Epithelial cell of proximal tubule (primary cell): ENCODE measurements around the gene RHBDD3. TPM values are rescaled to one million over a fixed set of nuclear protein-coding genes. Genes with fewer than 3 reads are reported as not detected.

Source experiments
- DNase-seq: peaks from one replicate; pipeline ENCODE4 v3.0.0-alpha.2; 2011; ENCODE audit warnings: low read depth
- H3K4me3 ChIP-seq: 2 replicates; pipeline ENCODE4 v1.5.1; 2011; ENCODE audit warnings: low read depth, mild to moderate bottlenecking, low read length
- CTCF ChIP-seq: conservative IDR thresholded peaks from 2 replicates; pipeline ENCODE4 v1.5.1; 2012; ENCODE audit warnings: low read depth, mild to moderate bottlenecking, low read length
- total RNA-seq: library from RNA; depleted of rRNA; stranded (reverse); fragments of >200 nt; gene quantifications from 2 replicates; pipeline ENCODE4 v1.2.3, GENCODE V29; 2015

Gene RHBDD3
- total RNA-seq, 1 donor from 2014 or later, result 28.2 TPM

DNA sequence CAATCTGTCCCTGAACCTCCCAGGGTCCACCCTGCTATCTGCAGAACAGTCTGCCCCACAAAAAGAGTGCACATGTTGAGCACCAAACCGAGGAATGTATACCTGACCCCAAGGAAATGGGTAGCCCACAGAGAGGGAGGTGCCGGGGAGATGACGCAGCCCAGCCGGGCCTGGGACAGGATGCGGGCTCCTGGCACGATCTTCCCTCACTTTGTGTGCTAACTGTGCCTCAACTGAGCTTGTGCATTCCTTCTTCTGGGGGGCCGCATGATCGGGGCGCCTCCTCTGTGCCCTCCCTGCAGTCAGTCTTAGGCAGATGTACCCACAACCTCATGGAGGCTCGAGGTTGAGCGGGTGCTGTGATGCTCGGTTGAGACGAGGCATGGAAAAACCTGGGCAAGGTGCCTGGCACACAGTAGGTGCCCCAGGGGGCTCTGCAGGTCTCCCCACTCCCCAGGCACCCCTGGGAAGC, 41.0 kb upstream of the RHBDD3 start:
- no peak for TF ChIP-seq CTCF
- DNase-seq, result no peak
- H3K4me3 ChIP-seq, result no peak overlapping the region

DNA sequence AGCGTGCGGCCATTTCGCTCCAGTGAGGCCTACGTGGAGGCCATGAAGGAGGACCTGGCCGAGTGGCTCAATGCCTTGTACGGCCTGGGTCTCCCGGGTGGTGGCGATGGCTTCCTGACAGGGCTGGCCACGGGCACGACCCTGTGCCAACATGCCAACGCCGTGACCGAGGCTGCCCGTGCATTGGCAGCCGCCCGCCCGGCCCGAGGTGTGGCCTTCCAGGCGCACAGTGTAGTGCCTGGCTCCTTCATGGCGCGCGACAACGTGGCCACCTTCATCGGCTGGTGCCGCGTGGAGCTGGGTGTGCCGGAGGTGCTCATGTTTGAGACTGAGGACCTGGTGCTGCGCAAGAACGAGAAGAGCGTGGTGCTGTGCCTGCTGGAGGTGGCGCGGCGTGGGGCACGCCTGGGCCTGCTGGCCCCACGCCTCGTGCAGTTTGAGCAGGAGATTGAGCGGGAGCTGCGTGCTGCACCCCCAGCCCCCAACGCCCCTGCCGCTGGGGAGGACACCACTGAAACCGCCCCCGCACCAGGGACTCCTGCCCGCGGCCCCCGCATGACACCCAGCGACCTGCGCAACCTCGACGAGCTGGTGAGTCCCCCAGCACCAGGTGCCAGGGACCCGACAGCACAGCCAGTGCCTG, 40.5 kb upstream of the RHBDD3 start:
- peak overlapping the region; percentile 92 for H3K4me3 ChIP-seq
- no peak for TF ChIP-seq CTCF
- DNase-seq, result no peak

- DNase-seq, result no peak
- no peak for TF ChIP-seq CTCF
- peak overlapping the region; percentile 92 for H3K4me3 ChIP-seq
These were observed 39.9 kb upstream of the RHBDD3 start for GRCh38 chr22:29307596-29308147.

- TF ChIP-seq CTCF, result no peak
- H3K4me3 ChIP-seq, result peak overlapping the region; percentile 92
- no peak for DNase-seq
These were observed 39.2 kb upstream of the RHBDD3 start for GRCh38 chr22:29306835-29307595.

DNA sequence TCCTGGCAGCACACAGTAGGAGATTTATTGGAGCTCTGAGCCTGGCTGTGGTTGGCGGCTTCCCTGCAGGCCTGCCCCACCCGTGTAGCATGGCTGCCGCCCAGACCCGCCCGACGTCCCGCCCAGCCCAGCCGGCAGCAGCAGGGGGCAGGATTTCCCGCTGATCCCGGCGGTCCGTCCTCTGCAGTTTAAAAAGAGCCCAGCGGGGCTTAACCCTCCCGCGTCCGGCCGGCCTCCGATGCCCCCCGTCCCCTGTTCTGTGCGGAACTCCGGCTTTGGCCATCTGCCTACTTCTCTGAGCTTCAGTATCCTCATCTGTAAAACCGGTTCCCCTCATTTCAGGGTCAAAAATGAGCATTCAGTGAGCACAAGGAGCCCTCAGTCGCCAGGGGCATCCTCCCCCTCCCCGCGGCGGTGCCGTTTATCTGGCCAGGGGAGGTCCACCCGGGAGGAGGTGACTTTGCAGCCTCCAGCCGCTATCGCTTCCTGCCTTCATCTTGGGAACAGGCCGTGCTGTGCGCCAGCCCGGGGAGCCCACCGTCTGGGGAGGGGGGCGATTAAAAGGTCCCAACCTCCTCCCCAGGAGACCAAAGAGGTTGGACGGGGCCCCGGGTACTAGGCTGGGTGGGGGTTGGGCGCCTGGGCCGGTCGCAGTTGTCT, 38.5 kb upstream of the RHBDD3 start, which contains the start of gene GAS2L1:
GAS2L1 (plus strand) TSS at position 476 of the 660 bp plus-strand sequence. CDS start 1,456 bp downstream, outside the sequence.
- DNase-seq, result no peak
- TF ChIP-seq CTCF, result peak; percentile 57
- peak within 1 kb of the TSS; percentile 92 for H3K4me3 ChIP-seq

- peak overlapping the region; percentile 92 for H3K4me3 ChIP-seq
- no peak for DNase-seq
- no peak for TF ChIP-seq CTCF
These were observed 38.0 kb upstream of the RHBDD3 start for GRCh38 chr22:29305836-29306174.
